WI38 (cell line): ENCODE measurements around the gene TMEM218.

Source experiments
- H3K4me3 ChIP-seq: 2 replicates; pipeline ENCODE4 v1.5.1; 2011; ENCODE audit warnings: low read depth, mild to moderate bottlenecking, control low read depth, low read length
- TF ChIP-seq, protein P1 (sequence below): IDR thresholded peaks from 2 replicates; pipeline ENCODE4 v1.5.1; 2012; ENCODE audit warnings: low read depth, mild to moderate bottlenecking, control low read depth, low read length

The TMEM218 gene

DNA sequence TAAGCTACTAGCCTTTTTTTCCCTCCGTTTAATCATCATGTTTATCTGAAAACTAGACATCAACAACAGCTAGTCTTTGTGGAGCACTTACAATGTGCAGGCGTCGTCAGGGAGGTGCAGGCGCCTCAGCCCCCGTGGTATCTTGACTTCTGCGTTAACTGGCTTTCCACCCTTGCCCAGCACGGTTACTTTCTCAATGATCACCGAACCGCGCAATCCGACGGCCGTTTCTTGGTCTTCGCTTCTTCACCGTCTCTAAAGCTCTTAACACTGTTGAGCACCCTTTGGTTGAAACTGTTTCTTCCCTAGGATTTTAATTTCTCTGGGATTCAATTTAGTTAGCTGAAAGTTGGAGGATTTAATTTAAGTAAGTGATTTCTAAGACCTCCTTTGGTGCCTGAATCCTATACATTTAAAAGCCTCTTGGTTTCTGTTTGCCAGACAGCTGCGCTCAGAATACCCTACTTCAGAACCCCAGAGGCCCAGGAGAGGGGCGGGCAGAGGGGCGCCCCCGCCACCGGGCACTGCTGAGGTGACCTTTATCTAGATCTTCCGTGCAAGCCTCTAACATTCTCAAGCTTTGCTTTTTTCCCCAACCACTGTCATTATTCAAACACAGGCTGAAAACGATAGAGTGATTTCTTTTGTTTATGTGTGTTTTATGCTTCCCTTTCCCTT lies 18.0 kb upstream of the TMEM218 start:
- TF ChIP-seq, protein P1, sequence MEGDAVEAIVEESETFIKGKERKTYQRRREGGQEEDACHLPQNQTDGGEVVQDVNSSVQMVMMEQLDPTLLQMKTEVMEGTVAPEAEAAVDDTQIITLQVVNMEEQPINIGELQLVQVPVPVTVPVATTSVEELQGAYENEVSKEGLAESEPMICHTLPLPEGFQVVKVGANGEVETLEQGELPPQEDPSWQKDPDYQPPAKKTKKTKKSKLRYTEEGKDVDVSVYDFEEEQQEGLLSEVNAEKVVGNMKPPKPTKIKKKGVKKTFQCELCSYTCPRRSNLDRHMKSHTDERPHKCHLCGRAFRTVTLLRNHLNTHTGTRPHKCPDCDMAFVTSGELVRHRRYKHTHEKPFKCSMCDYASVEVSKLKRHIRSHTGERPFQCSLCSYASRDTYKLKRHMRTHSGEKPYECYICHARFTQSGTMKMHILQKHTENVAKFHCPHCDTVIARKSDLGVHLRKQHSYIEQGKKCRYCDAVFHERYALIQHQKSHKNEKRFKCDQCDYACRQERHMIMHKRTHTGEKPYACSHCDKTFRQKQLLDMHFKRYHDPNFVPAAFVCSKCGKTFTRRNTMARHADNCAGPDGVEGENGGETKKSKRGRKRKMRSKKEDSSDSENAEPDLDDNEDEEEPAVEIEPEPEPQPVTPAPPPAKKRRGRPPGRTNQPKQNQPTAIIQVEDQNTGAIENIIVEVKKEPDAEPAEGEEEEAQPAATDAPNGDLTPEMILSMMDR = no peak
- H3K4me3 ChIP-seq = no peak overlapping the region

DNA sequence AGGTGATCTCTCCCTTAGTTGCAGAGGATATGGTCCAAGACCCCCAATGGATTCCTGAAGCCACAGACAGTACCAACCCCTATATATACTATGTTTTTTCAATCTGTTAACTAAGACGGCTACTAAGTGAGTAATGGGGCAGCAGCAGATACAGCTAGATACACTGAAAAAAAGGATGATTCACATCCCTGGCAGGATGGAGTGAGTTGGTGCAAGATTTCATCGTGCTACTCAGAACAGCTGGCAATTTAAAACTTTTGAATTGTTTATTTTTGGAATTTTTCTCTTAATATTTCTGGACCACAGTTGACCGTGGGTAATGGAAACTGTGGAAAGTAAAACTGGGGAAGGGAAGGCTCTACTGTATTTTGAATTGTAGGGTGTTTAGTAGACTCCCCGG lies 17.0 kb upstream of the TMEM218 start:
- TF ChIP-seq, protein P1 = no peak
- H3K4me3 ChIP-seq = no peak overlapping the region

DNA sequence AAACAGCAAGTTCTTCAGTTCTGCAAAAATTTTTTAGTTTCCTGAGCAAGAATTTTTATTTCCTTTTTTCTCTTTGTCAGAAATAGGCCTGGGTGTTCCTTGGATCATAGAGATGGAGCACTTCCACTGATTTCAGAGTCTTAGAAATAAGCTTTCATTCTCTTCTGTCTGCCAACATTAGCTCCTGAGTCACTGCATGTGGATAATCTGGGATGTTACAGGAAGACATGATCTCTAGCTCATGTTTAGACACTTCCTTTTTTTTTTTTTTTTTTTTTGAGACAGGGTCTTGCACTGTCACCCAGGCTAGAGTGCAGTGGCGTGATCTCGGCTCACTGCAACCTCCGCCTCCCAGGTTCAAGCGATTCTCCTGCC lies 13.2 kb upstream of the TMEM218 start:
- no peak overlapping the region for H3K4me3 ChIP-seq
- TF ChIP-seq, protein P1 = no peak

DNA sequence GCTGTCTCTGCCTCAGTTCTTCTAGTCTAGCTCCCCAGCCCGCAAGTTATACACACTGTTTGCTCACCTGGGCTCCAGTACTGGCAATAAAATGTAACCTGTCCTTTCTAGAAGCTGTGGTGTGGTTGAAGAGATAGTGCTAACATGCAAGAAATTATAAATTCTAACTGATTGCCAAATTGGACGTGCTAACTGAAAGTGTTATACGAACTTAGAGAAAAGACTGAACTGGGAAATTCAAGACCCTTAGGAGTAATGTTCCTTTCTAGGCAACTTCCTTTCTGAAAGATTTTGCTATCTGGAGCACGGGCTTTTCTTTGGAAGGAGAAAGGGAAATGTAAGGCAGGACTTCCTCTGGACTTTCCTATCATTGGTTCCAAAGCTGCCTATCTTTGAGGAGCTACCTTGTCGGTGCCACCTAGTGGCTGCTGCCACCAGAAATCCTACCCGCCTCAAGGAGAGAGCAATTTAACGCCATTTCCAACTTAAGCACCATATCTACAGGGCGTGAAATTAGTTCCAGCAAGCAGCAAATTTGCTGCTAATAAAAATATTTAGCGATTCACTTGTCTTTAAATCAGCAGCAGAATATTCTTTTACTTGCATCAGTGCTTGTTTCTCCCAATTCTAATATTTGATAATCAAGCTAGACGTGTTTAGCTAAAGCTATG lies 12.7 kb upstream of the TMEM218 start:
- no peak overlapping the region for H3K4me3 ChIP-seq
- TF ChIP-seq, protein P1 = peak; percentile 33; the same call in 1 of the 2 replicates

DNA sequence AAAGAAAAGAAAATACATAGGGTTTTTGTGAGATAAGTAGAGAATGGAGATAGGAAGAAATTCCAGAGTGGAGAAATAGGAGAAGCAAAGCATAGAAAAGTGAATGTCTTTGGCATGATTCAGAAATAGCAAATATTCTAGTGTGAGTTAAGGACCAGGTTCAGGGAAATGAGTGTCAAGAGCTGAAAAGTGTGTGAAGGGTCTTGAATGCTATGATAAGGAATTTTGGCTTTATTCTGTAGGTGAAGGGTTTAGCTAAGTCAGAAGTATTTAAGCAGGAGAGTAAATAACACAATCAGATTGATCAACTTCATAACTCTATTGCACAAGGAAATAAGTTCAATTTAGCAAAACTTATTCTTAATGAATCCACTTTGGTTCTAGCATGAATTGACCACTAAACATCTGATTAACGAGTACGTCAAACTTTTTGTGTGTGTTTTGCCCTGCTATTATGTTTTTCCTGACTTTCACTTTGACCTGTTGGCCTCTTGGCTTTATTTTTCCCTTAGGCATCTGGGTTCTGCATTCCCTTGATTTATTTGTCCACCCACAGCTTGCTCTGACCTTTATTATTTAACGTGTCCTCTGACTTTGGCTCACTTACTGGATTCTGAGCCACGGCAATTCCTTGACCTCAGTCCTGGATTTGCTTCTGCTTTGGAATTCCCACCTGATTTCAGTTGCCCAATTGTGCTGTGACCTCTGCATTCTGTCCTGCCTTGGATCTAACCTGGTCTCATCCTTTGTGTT lies 11.9 kb upstream of the TMEM218 start:
- TF ChIP-seq, protein P1 = no peak
- H3K4me3 ChIP-seq = no peak overlapping the region

- TF ChIP-seq, protein P1 = no peak
- no peak overlapping the region for H3K4me3 ChIP-seq
These were observed 6.0 kb upstream of the TMEM218 start for GRCh38 chr11:125117429-125117828.

DNA sequence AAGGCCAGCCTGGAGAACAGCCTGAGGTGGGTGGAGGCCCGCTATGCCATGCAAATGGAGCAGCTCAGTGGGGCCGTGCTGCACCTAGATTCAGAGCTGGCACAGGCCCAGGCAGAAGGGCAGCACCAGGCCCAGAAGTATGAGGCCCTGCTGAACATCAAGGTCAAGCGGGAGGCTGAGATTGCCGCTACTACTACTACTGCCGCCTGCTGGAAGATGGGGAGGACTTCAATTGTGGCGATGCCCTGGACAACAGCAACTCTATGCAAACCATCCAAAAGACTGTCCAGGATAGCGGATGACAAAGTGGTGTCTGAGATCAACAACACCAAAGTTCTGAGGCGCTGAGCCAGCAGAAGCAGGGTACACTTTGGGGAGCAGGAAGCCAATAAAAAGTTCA lies 3.1 kb upstream of the TMEM218 start:
- TF ChIP-seq, protein P1 = no peak
- no peak overlapping the region for H3K4me3 ChIP-seq
